Keratinocyte (primary cell): Measurements from ENCODE around the gene FRRS1L. TPM values are rescaled to one million over a fixed set of nuclear protein-coding genes. Genes with fewer than 3 reads are reported as not detected.

Experiments used
- DNase-seq: peaks from one replicate; pipeline ENCODE4 v3.0.0-alpha.2; 2011; ENCODE audit warnings: low read depth, missing footprints, low spot score
- FAIRE-seq: peaks from 2 replicates; lab custom pipeline; 2011; peaks lifted over from hg19 to GRCh38; lab: Jason Lieb, UNC
- H2AFZ ChIP-seq: 2 replicates; pipeline ENCODE4 v1.6.0; 2012; ENCODE audit warnings: low read length, control low read depth, inconsistent platforms; ENCODE audit not compliant: control insufficient read depth
- H3K27ac ChIP-seq: 2 replicates; pipeline ENCODE4 v1.5.1; 2011; ENCODE audit warnings: low read length; ENCODE audit not compliant: control insufficient read depth, insufficient read depth
- H3K27me3 ChIP-seq: 3 replicates; pipeline ENCODE4 v1.6.0; 2011; ENCODE audit warnings: low read length; ENCODE audit not compliant: control insufficient read depth, insufficient read depth; ENCODE audit errors: extremely low read depth
- H3K36me3 ChIP-seq, 2 experiments: 2 replicates in 1 of 2; 3 replicates in 1 of 2; pipeline ENCODE4 v1.5.1; 2011; ENCODE audit warnings: low read length in 2 of 2, mild to moderate bottlenecking in 1 of 2; ENCODE audit not compliant: control insufficient read depth in 2 of 2, insufficient read depth in 2 of 2; ENCODE audit errors: extremely low read depth in 1 of 2
- H3K4me1 ChIP-seq: 3 replicates; pipeline ENCODE4 v1.5.1; 2011; ENCODE audit warnings: low read length; ENCODE audit not compliant: control insufficient read depth, insufficient read depth; ENCODE audit errors: extremely low read depth
- H3K4me2 ChIP-seq: 3 replicates; pipeline ENCODE4 v1.6.0; 2011; ENCODE audit warnings: low read depth, low read length; ENCODE audit not compliant: control insufficient read depth, insufficient read depth; ENCODE audit errors: extremely low read depth
- H3K4me3 ChIP-seq, 3 experiments: fragments of 200-600 bp in 1 of 3; sonication (generic) in 1 of 3; 2 replicates in 2 of 3; 3 replicates in 1 of 3; pipeline ENCODE4 v1.5.1; 2011 to 2016; ENCODE audit warnings: low read length in 3 of 3, mild to moderate bottlenecking in 3 of 3, control low read depth in 2 of 3, inconsistent platforms in 1 of 3, low read depth in 1 of 3, mixed read lengths in 1 of 3, mixed run types in 1 of 3, moderate library complexity in 1 of 3; ENCODE audit not compliant: control insufficient read depth in 2 of 3, insufficient read depth in 2 of 3; ENCODE audit errors: extremely low read depth in 1 of 3
- H3K79me2 ChIP-seq: 2 replicates; pipeline ENCODE4 v1.6.0; 2012; ENCODE audit warnings: low read length; ENCODE audit not compliant: control insufficient read depth, insufficient read depth
- H3K9ac ChIP-seq: 3 replicates; pipeline ENCODE4 v1.6.0; 2011; ENCODE audit warnings: low read length; ENCODE audit not compliant: control insufficient read depth, insufficient read depth; ENCODE audit errors: extremely low read depth
- H3K9me1 ChIP-seq: 3 replicates; pipeline ENCODE4 v1.6.0; 2011; ENCODE audit warnings: low read length; ENCODE audit not compliant: control insufficient read depth, insufficient read depth; ENCODE audit errors: extremely low read depth
- H3K9me3 ChIP-seq: 2 replicates; pipeline ENCODE4 v1.5.1; 2012; ENCODE audit warnings: low read depth, low read length; ENCODE audit not compliant: control insufficient read depth
- H4K20me1 ChIP-seq: 3 replicates; pipeline ENCODE4 v1.6.0; 2011; ENCODE audit warnings: low read length; ENCODE audit not compliant: control insufficient read depth, insufficient read depth; ENCODE audit errors: extremely low read depth
- EZH2 ChIP-seq: IDR thresholded peaks from one replicate; pipeline ENCODE4 v1.6.1; 2012; ENCODE audit warnings: inconsistent platforms, mild to moderate bottlenecking, low read length, moderate library complexity
- dilution Hi-C: fragments of 300-500 bp; cut with MboI; formaldehyde crosslinking; loops from one replicate; pipeline ENCODE4 v1.7.0; 2020; ENCODE audit warnings: low sequenced_read_pairs; ENCODE audit not compliant: extremely low pct_ligation_motif_present
- polyA plus RNA-seq, 5 experiments: library from polyadenylated mRNA; depleted of rRNA in 3 of 5; stranded (reverse) in 3 of 5; stranded (forward) in 1 of 5; unstranded in 1 of 5; fragments of >200 nt; gene quantifications; 1 replicate in 1 of 5; 2 replicates in 3 of 5; 3 replicates in 1 of 5; pipeline versions ENCODE4 v1.2.1 to v1.2.3, GENCODE V29; 2011 to 2012; ENCODE audit warnings: missing spikeins in 2 of 5, low read depth in 1 of 5, low replicate concordance in 1 of 5
- TF ChIP-seq, protein P1 (sequence below), 3 experiments: IDR thresholded peaks in 1 of 3; conservative IDR thresholded peaks in 1 of 3; optimal IDR thresholded peaks in 1 of 3; 2 replicates in 2 of 3; 3 replicates in 1 of 3; pipeline versions ENCODE3 to v1.5.1; 2011; ENCODE audit warnings: low read length in 3 of 3, mild to moderate bottlenecking in 3 of 3, moderate library complexity in 2 of 3, control low read depth in 1 of 3, inconsistent platforms in 1 of 3; ENCODE audit not compliant: insufficient read depth in 2 of 3; ENCODE audit errors: extremely low read depth in 1 of 3

FRRS1L gene
- polyA plus RNA-seq, 1 donor (not counting 4 experiments of a cell fraction or from before 2014, with no cell fraction given), result not detected

DNA sequence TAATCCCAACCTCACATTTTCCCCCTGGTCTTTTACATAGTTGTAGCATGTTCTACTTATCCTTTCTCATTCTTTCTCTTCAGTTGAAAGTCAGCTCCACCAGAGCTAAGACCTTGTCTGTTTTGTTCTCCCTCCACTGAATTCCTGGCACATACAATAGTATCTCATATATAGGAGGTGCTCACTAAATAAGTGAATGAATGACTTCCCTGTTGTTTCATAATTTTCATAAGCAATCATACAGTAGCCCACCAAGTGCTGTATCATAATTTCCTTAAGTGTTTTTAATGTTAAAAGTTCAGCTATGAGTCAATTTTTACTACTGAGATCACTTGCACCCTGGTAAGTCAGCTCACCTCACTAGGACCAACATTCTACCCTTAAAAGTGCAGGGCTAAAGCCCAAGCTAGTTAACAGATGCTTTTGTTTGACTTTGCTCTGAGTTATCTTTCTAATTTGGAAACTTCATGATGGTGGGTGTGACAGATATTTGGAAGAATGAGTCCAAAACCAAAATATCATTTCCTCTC is 74.9 kb downstream of the FRRS1L start:
- peaks cover 8 to 18% of the 10 kb centered on the region in 2 experiments for H3K36me3 ChIP-seq
- H3K4me2 ChIP-seq, result no peak overlapping the region
- no peak overlapping the region for H2AFZ ChIP-seq
- H3K9me3 ChIP-seq, result no peaks in the 10 kb centered on the region
- peaks cover 35% of the 10 kb centered on the region for H3K79me2 ChIP-seq
- no peak overlapping the region for H3K4me3 ChIP-seq
- H3K9me1 ChIP-seq, result peaks cover 2% of the 10 kb centered on the region
- H3K27me3 ChIP-seq, result no peaks in the 10 kb centered on the region
- TF ChIP-seq EZH2, result no peak
- TF ChIP-seq, protein P1, sequence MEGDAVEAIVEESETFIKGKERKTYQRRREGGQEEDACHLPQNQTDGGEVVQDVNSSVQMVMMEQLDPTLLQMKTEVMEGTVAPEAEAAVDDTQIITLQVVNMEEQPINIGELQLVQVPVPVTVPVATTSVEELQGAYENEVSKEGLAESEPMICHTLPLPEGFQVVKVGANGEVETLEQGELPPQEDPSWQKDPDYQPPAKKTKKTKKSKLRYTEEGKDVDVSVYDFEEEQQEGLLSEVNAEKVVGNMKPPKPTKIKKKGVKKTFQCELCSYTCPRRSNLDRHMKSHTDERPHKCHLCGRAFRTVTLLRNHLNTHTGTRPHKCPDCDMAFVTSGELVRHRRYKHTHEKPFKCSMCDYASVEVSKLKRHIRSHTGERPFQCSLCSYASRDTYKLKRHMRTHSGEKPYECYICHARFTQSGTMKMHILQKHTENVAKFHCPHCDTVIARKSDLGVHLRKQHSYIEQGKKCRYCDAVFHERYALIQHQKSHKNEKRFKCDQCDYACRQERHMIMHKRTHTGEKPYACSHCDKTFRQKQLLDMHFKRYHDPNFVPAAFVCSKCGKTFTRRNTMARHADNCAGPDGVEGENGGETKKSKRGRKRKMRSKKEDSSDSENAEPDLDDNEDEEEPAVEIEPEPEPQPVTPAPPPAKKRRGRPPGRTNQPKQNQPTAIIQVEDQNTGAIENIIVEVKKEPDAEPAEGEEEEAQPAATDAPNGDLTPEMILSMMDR (optimal IDR thresholded peaks at IDR 0.05 in 1 of 3, IDR thresholded peaks at IDR 0.05 in 1 of 3, conservative IDR thresholded peaks at IDR 0.05 in 1 of 3; ENCODE audit: extremely low read depth in 1 of 3, insufficient read depth in 2 of 3, low read length in 3 of 3), result no peak
- no peaks in the 10 kb centered on the region for H3K4me1 ChIP-seq
- H4K20me1 ChIP-seq, result no peaks in the 10 kb centered on the region
- dilution Hi-C loops, result no loop called here
- H3K9ac ChIP-seq, result no peak overlapping the region
- DNase-seq (no peak), FAIRE-seq (no peak)
- no peak overlapping the region for H3K27ac ChIP-seq

DNA sequence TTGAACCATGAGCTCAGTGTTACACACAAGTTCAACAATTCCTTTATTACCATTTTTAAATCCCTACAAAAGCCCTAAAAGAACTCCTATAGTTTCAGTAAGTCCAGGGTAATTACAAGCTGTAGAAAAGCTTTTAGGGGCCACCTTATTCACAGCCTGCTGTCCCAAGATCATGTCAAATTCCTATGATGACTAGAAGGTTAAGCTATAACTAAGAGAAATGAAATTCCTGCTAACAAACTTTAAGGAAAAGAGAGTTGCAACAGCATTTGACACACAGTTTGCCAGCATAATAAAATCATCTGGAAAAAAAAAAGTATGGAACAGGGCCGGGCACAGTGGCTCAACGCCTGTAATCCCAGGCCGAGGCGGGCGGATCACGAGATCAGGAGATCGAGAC is 78.8 kb downstream of the FRRS1L start:
- H3K27me3 ChIP-seq, result no peaks in the 10 kb centered on the region
- H3K4me1 ChIP-seq, result peaks cover 5% of the 10 kb centered on the region
- H4K20me1 ChIP-seq, result no peaks in the 10 kb centered on the region
- no peak overlapping the region for H3K4me3 ChIP-seq
- H3K79me2 ChIP-seq, result peaks cover 7% of the 10 kb centered on the region
- H3K9me3 ChIP-seq, result no peaks in the 10 kb centered on the region
- FAIRE-seq (no peak), DNase-seq (no peak)
- no peaks in the 10 kb centered on the region for H3K9me1 ChIP-seq
- dilution Hi-C loops, result no loop called here
- H3K36me3 ChIP-seq, result peaks cover 3 to 21% of the 10 kb centered on the region in 2 experiments
- H3K27ac ChIP-seq, result no peak overlapping the region
- no peak overlapping the region for H3K9ac ChIP-seq
- no peak overlapping the region for H2AFZ ChIP-seq
- TF ChIP-seq, protein P1 (optimal IDR thresholded peaks at IDR 0.05 in 1 of 3, IDR thresholded peaks at IDR 0.05 in 1 of 3, conservative IDR thresholded peaks at IDR 0.05 in 1 of 3; ENCODE audit: extremely low read depth in 1 of 3, insufficient read depth in 2 of 3, low read length in 3 of 3), result no peak
- no peak for TF ChIP-seq EZH2
- H3K4me2 ChIP-seq, result no peak overlapping the region
